Activated CD8-positive, alpha-beta memory T cell treated with anti-CD3 and anti-CD28 coated beads for 48 hours (primary cell): ENCODE measurements around the gene NDRG3.
"Not testable (repeated sequence)": the region's sequence is repeated elsewhere in the genome, so short reads cannot be mapped to it uniquely, and the experiment has no call there.

Experiments
- DNase-seq, 3 experiments: peaks; one replicate each; pipeline ENCODE4 v3.0.0-alpha.2; 2020; ENCODE audit warnings: low read depth in 2 of 3, low spot score in 2 of 3

Gene NDRG3

GRCh38 chr20:36608388-36608728, 137.5 kb downstream of the NDRG3 start:
- not testable (repeated sequence) for DNase-seq

GRCh38 chr20:36607586-36608387, 138.1 kb downstream of the NDRG3 start:
- no peak for DNase-seq

- no peak for DNase-seq
These were observed 139.5 kb downstream of the NDRG3 start for GRCh38 chr20:36606158-36607066.

- DNase-seq, result peak; percentile 94 to 100 (median 99)
These were observed 140.3 kb downstream of the NDRG3 start, which contains the start of gene RAB5IF for GRCh38 chr20:36605399-36606157. Gene RAB5IF (plus strand): TSS chr20:36605779. CDS start chr20:36605952, 173 bp downstream.

GRCh38 chr20:36604952-36605398, 140.9 kb downstream of the NDRG3 start:
- no peak for DNase-seq
